SU-DHL-6 (cell line): ENCODE measurements around the gene PLD1.

Experiments
- CTCF ChIP-seq: fragments of 200-600 bp; sonication (generic); IDR thresholded peaks from one replicate; pipeline ENCODE4 v1.5.1; 2017; ENCODE audit warnings: antibody characterized with exemption, mild to moderate bottlenecking, low read length, moderate library complexity; ENCODE audit not compliant: insufficient read depth, poor library complexity, severe bottlenecking
- EZH2phosphoT487 ChIP-seq: fragments of 200-600 bp; sonication (generic), shearing (Covaris generic); conservative IDR thresholded peaks from 2 replicates; pipeline ENCODE4 v1.6.1; 2018; ENCODE audit warnings: mild to moderate bottlenecking, antibody characterized with exemption, low read length, moderate library complexity, mixed read lengths

DNA sequence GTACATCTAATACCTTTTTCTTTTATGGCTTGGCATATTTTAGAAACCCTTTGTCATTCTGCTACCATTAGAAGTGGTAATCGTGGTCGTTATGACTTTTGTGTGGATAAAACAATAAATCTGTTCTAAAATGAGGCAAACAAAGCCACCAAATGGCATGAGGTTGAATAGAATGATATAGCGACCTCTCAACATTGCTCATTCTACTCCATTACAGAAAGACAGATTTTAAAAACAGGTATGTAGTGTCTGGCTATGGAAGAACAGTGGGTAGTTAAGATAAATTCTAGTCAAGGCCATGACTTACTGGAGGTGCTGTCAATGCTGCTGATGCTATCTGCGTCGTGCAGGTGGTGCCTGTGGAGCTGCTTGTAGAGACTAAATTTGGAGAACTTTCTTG is 123.2 kb downstream of the PLD1 start:
- TF ChIP-seq CTCF = no peak
- no peak for TF ChIP-seq EZH2phosphoT487
